ENCODE results near the gene SATB2.

- TF ChIP-seq GATA2 (IDR thresholded peaks at IDR 0.05; ENCODE audit: low read depth, low read length), result no peak
- TF ChIP-seq GATA3 (IDR thresholded peaks at IDR 0.05; ENCODE audit: low read depth, low read length), result no peak
Observed at GRCh38 chr2:199230091-199230490, 227.6 kb downstream of the SATB2 start.

All from SH-SY5Y (cell line).